ENCODE results near the gene CDAN1.

CDAN1 gene

GRCh38 chr15:42760759-42761158 lies 23.8 kb upstream of the CDAN1 start:
- Histone ChIP-seq H3K4me1 (ENCODE audit: control insufficient read depth, insufficient read depth, low read length, poor library complexity, severe bottlenecking) (no peaks in the 10 kb centered on the region), H3K9me3 (ENCODE audit: control insufficient read depth, low read length) (no peaks in the 10 kb centered on the region), H3K27ac (ENCODE audit: insufficient read depth, low read length, poor library complexity, severe bottlenecking) (no peak overlapping the region), H3K36me3 (ENCODE audit: control insufficient read depth, insufficient read depth, low read length) (no peaks in the 10 kb centered on the region), H3K27me3 (replicated peaks; ENCODE audit: control insufficient read depth, insufficient read depth, low read length, poor library complexity, severe bottlenecking) (no peaks in the 10 kb centered on the region), H3K4me3 (ENCODE audit: insufficient read depth, low read depth, low read length, poor library complexity, severe bottlenecking) (no peak overlapping the region)
- no peak for DNase-seq

- Histone ChIP-seq H3K9me3 (ENCODE audit: control insufficient read depth, low read length) (no peaks in the 10 kb centered on the region), H3K27ac (ENCODE audit: insufficient read depth, low read length, poor library complexity, severe bottlenecking) (no peak overlapping the region), H3K4me1 (ENCODE audit: control insufficient read depth, insufficient read depth, low read length, poor library complexity, severe bottlenecking) (no peaks in the 10 kb centered on the region), H3K27me3 (replicated peaks; ENCODE audit: control insufficient read depth, insufficient read depth, low read length, poor library complexity, severe bottlenecking) (no peaks in the 10 kb centered on the region), H3K4me3 (ENCODE audit: insufficient read depth, low read depth, low read length, poor library complexity, severe bottlenecking) (no peak overlapping the region), H3K36me3 (ENCODE audit: control insufficient read depth, insufficient read depth, low read length) (no peaks in the 10 kb centered on the region)
- DNase-seq: no peak
These were observed 22.2 kb upstream of the CDAN1 start for GRCh38 chr15:42759093-42759492.

DNA sequence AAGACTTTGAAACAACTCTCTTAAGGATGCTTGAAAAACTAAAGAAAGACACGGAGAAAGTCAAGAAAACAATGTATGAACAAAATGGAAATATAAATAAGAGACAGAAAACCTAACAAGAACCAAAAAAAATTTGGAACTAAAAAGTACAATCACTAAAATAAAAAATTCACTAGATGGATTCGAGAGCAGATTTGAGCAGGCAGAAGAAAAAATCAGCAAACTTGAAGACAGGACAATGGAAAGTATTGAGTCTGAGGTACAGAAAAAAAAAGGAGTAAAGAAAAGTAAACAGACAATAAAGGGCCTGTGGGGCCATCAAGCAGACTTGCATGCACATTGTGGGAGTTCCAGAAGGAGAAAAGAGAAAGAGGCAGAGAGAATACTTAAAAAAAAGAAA lies 13.4 kb upstream of the CDAN1 start:
- no peaks in the 10 kb centered on the region for H3K9me3 ChIP-seq (ENCODE audit: control insufficient read depth, low read length)
- no peaks in the 10 kb centered on the region for H3K4me1 ChIP-seq (ENCODE audit: control insufficient read depth, insufficient read depth, low read length, poor library complexity, severe bottlenecking)
- H3K27ac ChIP-seq (ENCODE audit: insufficient read depth, low read length, poor library complexity, severe bottlenecking): no peak overlapping the region
- H3K4me3 ChIP-seq (ENCODE audit: insufficient read depth, low read depth, low read length, poor library complexity, severe bottlenecking): no peak overlapping the region
- H3K27me3 ChIP-seq (replicated peaks; ENCODE audit: control insufficient read depth, insufficient read depth, low read length, poor library complexity, severe bottlenecking): no peaks in the 10 kb centered on the region
- no peak for DNase-seq
- peaks cover 32% of the 10 kb centered on the region for H3K36me3 ChIP-seq (ENCODE audit: control insufficient read depth, insufficient read depth, low read length)

GRCh38 chr15:42749266-42749665 lies 12.3 kb upstream of the CDAN1 start:
- H3K27me3 ChIP-seq (replicated peaks; ENCODE audit: control insufficient read depth, insufficient read depth, low read length, poor library complexity, severe bottlenecking): no peaks in the 10 kb centered on the region
- H3K4me3 ChIP-seq (ENCODE audit: insufficient read depth, low read depth, low read length, poor library complexity, severe bottlenecking): no peak overlapping the region
- H3K9me3 ChIP-seq (ENCODE audit: control insufficient read depth, low read length): no peaks in the 10 kb centered on the region
- peaks cover 32% of the 10 kb centered on the region for H3K36me3 ChIP-seq (ENCODE audit: control insufficient read depth, insufficient read depth, low read length)
- no peak overlapping the region for H3K27ac ChIP-seq (ENCODE audit: insufficient read depth, low read length, poor library complexity, severe bottlenecking)
- H3K4me1 ChIP-seq (ENCODE audit: control insufficient read depth, insufficient read depth, low read length, poor library complexity, severe bottlenecking): no peaks in the 10 kb centered on the region
- no peak for DNase-seq

GRCh38 chr15:42744195-42744594 lies 7.3 kb upstream of the CDAN1 start:
- Histone ChIP-seq H3K27me3 (replicated peaks; ENCODE audit: control insufficient read depth, insufficient read depth, low read length, poor library complexity, severe bottlenecking) (no peaks in the 10 kb centered on the region), H3K36me3 (ENCODE audit: control insufficient read depth, insufficient read depth, low read length) (peaks cover 10% of the 10 kb centered on the region), H3K4me1 (ENCODE audit: control insufficient read depth, insufficient read depth, low read length, poor library complexity, severe bottlenecking) (no peaks in the 10 kb centered on the region), H3K9me3 (ENCODE audit: control insufficient read depth, low read length) (no peaks in the 10 kb centered on the region), H3K4me3 (ENCODE audit: insufficient read depth, low read depth, low read length, poor library complexity, severe bottlenecking) (no peak overlapping the region), H3K27ac (ENCODE audit: insufficient read depth, low read length, poor library complexity, severe bottlenecking) (no peak overlapping the region)
- no peak for DNase-seq

DNA sequence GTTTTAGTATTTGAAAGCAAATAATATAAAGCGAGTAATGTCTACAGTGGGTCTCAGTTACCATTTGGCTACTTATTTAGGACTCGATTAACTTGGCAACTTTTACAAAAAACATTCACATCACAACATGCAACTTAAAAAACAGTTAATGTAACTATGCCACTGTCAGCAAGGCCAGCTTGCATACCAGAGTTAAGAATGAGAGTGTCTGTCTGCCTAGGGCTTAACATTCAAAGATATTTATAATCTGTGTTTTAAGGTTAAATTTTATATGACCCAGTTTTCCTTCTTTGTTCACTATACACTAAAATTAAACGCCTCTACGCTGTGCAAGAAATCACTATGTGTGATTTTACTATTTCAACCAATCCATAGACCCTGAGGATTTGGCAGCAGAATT lies 5.2 kb upstream of the CDAN1 start:
- no peak overlapping the region for H3K4me3 ChIP-seq (ENCODE audit: insufficient read depth, low read depth, low read length, poor library complexity, severe bottlenecking)
- no peak overlapping the region for H3K27ac ChIP-seq (ENCODE audit: insufficient read depth, low read length, poor library complexity, severe bottlenecking)
- peaks cover 6% of the 10 kb centered on the region for H3K4me1 ChIP-seq (ENCODE audit: control insufficient read depth, insufficient read depth, low read length, poor library complexity, severe bottlenecking)
- H3K36me3 ChIP-seq (ENCODE audit: control insufficient read depth, insufficient read depth, low read length): peaks cover 10% of the 10 kb centered on the region
- no peak for DNase-seq
- no peaks in the 10 kb centered on the region for H3K27me3 ChIP-seq (replicated peaks; ENCODE audit: control insufficient read depth, insufficient read depth, low read length, poor library complexity, severe bottlenecking)
- no peaks in the 10 kb centered on the region for H3K9me3 ChIP-seq (ENCODE audit: control insufficient read depth, low read length)

- H3K27ac ChIP-seq (ENCODE audit: insufficient read depth, low read length, poor library complexity, severe bottlenecking): no peak overlapping the region
- no peaks in the 10 kb centered on the region for H3K9me3 ChIP-seq (ENCODE audit: control insufficient read depth, low read length)
- DNase-seq: no peak
- H3K27me3 ChIP-seq (replicated peaks; ENCODE audit: control insufficient read depth, insufficient read depth, low read length, poor library complexity, severe bottlenecking): no peaks in the 10 kb centered on the region
- H3K36me3 ChIP-seq (ENCODE audit: control insufficient read depth, insufficient read depth, low read length): peaks cover 10% of the 10 kb centered on the region
- H3K4me1 ChIP-seq (ENCODE audit: control insufficient read depth, insufficient read depth, low read length, poor library complexity, severe bottlenecking): peaks cover 6% of the 10 kb centered on the region
- no peak overlapping the region for H3K4me3 ChIP-seq (ENCODE audit: insufficient read depth, low read depth, low read length, poor library complexity, severe bottlenecking)
These were observed 4.8 kb upstream of the CDAN1 start for GRCh38 chr15:42741710-42742109.

GRCh38 chr15:42737529-42738328 lies 801 bp upstream of the CDAN1 start:
- peaks cover 12% of the 10 kb centered on the region for H3K4me1 ChIP-seq (ENCODE audit: control insufficient read depth, insufficient read depth, low read length, poor library complexity, severe bottlenecking)
- H3K27ac ChIP-seq (ENCODE audit: insufficient read depth, low read length, poor library complexity, severe bottlenecking): peak overlapping the region; percentile 72
- DNase-seq: no peak
- H3K36me3 ChIP-seq (ENCODE audit: control insufficient read depth, insufficient read depth, low read length): peaks cover 10% of the 10 kb centered on the region
- H3K9me3 ChIP-seq (ENCODE audit: control insufficient read depth, low read length): no peaks in the 10 kb centered on the region
- peak overlapping the region; percentile 80 for H3K4me3 ChIP-seq (ENCODE audit: insufficient read depth, low read depth, low read length, poor library complexity, severe bottlenecking)
- H3K27me3 ChIP-seq (replicated peaks; ENCODE audit: control insufficient read depth, insufficient read depth, low read length, poor library complexity, severe bottlenecking): no peaks in the 10 kb centered on the region

DNA sequence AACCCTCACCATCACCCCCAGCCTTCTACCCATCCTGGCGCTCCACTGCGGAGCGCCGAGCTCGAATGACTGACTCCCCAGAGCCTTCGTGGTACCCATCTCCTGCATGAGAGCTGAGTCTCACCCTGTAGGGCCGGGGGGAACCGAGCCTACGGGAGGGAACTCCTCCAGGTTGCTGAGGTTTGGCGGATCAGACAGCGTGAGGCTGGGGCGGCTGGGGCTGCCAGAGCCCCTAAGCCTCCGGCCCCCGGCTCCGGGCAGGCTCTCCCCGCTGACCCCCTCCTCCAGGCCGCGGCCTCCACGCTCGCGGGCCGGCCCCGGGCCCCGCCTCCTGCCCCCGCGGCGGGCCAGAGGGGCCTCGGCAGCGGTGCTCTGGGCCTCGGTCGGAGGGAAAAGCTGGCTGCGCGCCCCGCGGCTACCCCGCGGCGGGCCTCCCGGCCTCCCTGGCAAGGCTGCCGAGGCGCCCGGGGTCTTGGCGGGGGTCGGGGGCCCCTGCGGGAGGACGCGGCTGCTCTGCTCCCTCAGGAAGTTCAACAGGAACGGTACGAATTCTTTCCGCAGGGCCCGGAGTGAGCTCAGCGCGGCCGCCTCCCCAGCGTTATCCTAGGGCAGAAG lies 643 bp downstream of the CDAN1 start:
- Histone ChIP-seq H3K27me3 (replicated peaks; ENCODE audit: control insufficient read depth, insufficient read depth, low read length, poor library complexity, severe bottlenecking) (no peaks in the 10 kb centered on the region), H3K36me3 (ENCODE audit: control insufficient read depth, insufficient read depth, low read length) (peaks cover 25% of the 10 kb centered on the region), H3K9me3 (ENCODE audit: control insufficient read depth, low read length) (no peaks in the 10 kb centered on the region), H3K4me1 (ENCODE audit: control insufficient read depth, insufficient read depth, low read length, poor library complexity, severe bottlenecking) (peaks cover 12% of the 10 kb centered on the region), H3K4me3 (ENCODE audit: insufficient read depth, low read depth, low read length, poor library complexity, severe bottlenecking) (peak overlapping the region; percentile 80), H3K27ac (ENCODE audit: insufficient read depth, low read length, poor library complexity, severe bottlenecking) (peak overlapping the region; percentile 72)
- peak in 1 of 3 donors; percentile 6 for DNase-seq

- Histone ChIP-seq H3K4me3 (ENCODE audit: insufficient read depth, low read depth, low read length, poor library complexity, severe bottlenecking) (peak overlapping the region; percentile 80), H3K36me3 (ENCODE audit: control insufficient read depth, insufficient read depth, low read length) (peaks cover 32% of the 10 kb centered on the region), H3K4me1 (ENCODE audit: control insufficient read depth, insufficient read depth, low read length, poor library complexity, severe bottlenecking) (peaks cover 12% of the 10 kb centered on the region), H3K27ac (ENCODE audit: insufficient read depth, low read length, poor library complexity, severe bottlenecking) (peak overlapping the region; percentile 72), H3K27me3 (replicated peaks; ENCODE audit: control insufficient read depth, insufficient read depth, low read length, poor library complexity, severe bottlenecking) (no peaks in the 10 kb centered on the region), H3K9me3 (ENCODE audit: control insufficient read depth, low read length) (no peaks in the 10 kb centered on the region)
- no peak for DNase-seq
These were observed 1.4 kb downstream of the CDAN1 start for GRCh38 chr15:42735382-42736165.

All from effector memory CD4-positive, alpha-beta T cell (primary cell).